ENCODE measurements around the gene RAB17.

RAB17 gene

GRCh38 chr2:237530472-237531433, 59.8 kb downstream of the RAB17 start:
- DNase-seq (ENCODE audit: extremely low read depth, insufficient read length): no peak
- no peaks in the 10 kb centered on the region; the same call in 1 of the 2 replicates for H3K36me3 ChIP-seq (ENCODE audit: control insufficient read depth, insufficient read depth, low read length)

GRCh38 chr2:237529452-237530402, 60.8 kb downstream of the RAB17 start:
- DNase-seq (ENCODE audit: extremely low read depth, insufficient read length): peak; percentile 74
- H3K4me3 ChIP-seq (replicated peaks; ENCODE audit: low read depth, low read length): no peak overlapping the region
- no peak for TF ChIP-seq CTCF (IDR thresholded peaks at IDR 0.05; ENCODE audit: insufficient read depth, low read length, poor library complexity, severe bottlenecking)
- H3K36me3 ChIP-seq (ENCODE audit: control insufficient read depth, insufficient read depth, low read length): no peaks in the 10 kb centered on the region; the same call in 1 of the 2 replicates
- no peaks in the 10 kb centered on the region for H3K27me3 ChIP-seq (replicated peaks; ENCODE audit: control insufficient read depth, insufficient read depth, low read length)

More at GRCh38 chr2:237530472-237531433, 59.8 kb downstream of the RAB17 start:
- H3K27me3 ChIP-seq (replicated peaks; ENCODE audit: control insufficient read depth, insufficient read depth, low read length): no peaks in the 10 kb centered on the region
- no peak for TF ChIP-seq CTCF (IDR thresholded peaks at IDR 0.05; ENCODE audit: insufficient read depth, low read length, poor library complexity, severe bottlenecking)
- no peak overlapping the region for H3K4me3 ChIP-seq (replicated peaks; ENCODE audit: low read depth, low read length)

- no peak overlapping the region for H3K4me3 ChIP-seq (replicated peaks; ENCODE audit: low read depth, low read length)
- no peaks in the 10 kb centered on the region for H3K27me3 ChIP-seq (replicated peaks; ENCODE audit: control insufficient read depth, insufficient read depth, low read length)
- no peak for DNase-seq (ENCODE audit: extremely low read depth, insufficient read length)
- no peak for TF ChIP-seq CTCF (IDR thresholded peaks at IDR 0.05; ENCODE audit: insufficient read depth, low read length, poor library complexity, severe bottlenecking)
- H3K36me3 ChIP-seq (ENCODE audit: control insufficient read depth, insufficient read depth, low read length): no peaks in the 10 kb centered on the region; the same call in 1 of the 2 replicates
These were observed 62.8 kb downstream of the RAB17 start for GRCh38 chr2:237527766-237528165.

GRCh38 chr2:237527233-237527632, 63.3 kb downstream of the RAB17 start:
- no peak for TF ChIP-seq CTCF (IDR thresholded peaks at IDR 0.05; ENCODE audit: insufficient read depth, low read length, poor library complexity, severe bottlenecking)
- no peaks in the 10 kb centered on the region; the same call in 1 of the 2 replicates for H3K36me3 ChIP-seq (ENCODE audit: control insufficient read depth, insufficient read depth, low read length)
- DNase-seq (ENCODE audit: extremely low read depth, insufficient read length): no peak
- no peak overlapping the region for H3K4me3 ChIP-seq (replicated peaks; ENCODE audit: low read depth, low read length)
- H3K27me3 ChIP-seq (replicated peaks; ENCODE audit: control insufficient read depth, insufficient read depth, low read length): no peaks in the 10 kb centered on the region

GRCh38 chr2:237525559-237526157, 64.9 kb downstream of the RAB17 start:
- no peak for DNase-seq (ENCODE audit: extremely low read depth, insufficient read length)
- TF ChIP-seq CTCF (IDR thresholded peaks at IDR 0.05; ENCODE audit: insufficient read depth, low read length, poor library complexity, severe bottlenecking): no peak
- H3K27me3 ChIP-seq (replicated peaks; ENCODE audit: control insufficient read depth, insufficient read depth, low read length): no peaks in the 10 kb centered on the region
- H3K4me3 ChIP-seq (replicated peaks; ENCODE audit: low read depth, low read length): no peak overlapping the region
- no peaks in the 10 kb centered on the region for H3K36me3 ChIP-seq (ENCODE audit: control insufficient read depth, insufficient read depth, low read length)

All from GM06990 (cell line).